ENCODE results near the gene TPRG1L.

Gene TPRG1L

DNA sequence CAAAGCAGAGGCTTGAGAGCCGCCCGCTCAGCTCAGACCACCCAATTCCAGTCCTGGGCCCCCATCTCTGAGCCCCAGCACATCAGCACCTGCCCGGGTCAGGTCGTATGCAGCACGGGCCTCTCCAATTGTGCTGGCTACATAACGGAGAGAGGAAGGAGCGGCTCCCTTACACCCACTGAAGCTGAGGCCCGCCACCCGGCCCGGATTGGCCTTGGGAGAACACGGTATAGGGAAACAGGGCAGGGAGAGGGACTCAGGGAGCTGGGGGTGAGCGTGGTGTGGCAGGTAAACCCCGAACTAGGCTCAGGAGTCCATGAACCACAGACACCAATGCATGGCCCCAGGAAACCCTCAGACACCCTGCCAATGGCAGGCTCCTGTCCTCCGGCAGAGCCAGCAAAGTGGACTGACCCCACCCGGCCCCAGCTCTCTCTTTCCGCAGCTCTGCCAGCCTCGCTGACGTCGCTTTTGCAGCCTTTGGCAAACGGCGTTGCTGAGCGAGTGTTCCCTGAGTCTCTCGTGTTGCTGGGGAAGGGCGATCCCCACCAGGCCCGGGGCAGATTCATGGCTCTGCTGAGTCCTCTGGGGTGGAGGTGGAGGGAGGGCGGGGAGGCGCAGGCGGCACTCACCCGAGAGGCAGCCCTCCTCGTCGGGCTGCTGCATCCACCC is 30.0 kb upstream of the TPRG1L start:
- no peak for DNase-seq (ENCODE audit: low read depth)
- TF ChIP-seq, protein P1, sequence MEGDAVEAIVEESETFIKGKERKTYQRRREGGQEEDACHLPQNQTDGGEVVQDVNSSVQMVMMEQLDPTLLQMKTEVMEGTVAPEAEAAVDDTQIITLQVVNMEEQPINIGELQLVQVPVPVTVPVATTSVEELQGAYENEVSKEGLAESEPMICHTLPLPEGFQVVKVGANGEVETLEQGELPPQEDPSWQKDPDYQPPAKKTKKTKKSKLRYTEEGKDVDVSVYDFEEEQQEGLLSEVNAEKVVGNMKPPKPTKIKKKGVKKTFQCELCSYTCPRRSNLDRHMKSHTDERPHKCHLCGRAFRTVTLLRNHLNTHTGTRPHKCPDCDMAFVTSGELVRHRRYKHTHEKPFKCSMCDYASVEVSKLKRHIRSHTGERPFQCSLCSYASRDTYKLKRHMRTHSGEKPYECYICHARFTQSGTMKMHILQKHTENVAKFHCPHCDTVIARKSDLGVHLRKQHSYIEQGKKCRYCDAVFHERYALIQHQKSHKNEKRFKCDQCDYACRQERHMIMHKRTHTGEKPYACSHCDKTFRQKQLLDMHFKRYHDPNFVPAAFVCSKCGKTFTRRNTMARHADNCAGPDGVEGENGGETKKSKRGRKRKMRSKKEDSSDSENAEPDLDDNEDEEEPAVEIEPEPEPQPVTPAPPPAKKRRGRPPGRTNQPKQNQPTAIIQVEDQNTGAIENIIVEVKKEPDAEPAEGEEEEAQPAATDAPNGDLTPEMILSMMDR (IDR thresholded peaks at IDR 0.05; ENCODE audit: insufficient read depth, low read depth, low read length, missing control alignments) = no peak
- no peak overlapping the region for H3K4me3 ChIP-seq (ENCODE audit: low read depth, low read length)

DNA sequence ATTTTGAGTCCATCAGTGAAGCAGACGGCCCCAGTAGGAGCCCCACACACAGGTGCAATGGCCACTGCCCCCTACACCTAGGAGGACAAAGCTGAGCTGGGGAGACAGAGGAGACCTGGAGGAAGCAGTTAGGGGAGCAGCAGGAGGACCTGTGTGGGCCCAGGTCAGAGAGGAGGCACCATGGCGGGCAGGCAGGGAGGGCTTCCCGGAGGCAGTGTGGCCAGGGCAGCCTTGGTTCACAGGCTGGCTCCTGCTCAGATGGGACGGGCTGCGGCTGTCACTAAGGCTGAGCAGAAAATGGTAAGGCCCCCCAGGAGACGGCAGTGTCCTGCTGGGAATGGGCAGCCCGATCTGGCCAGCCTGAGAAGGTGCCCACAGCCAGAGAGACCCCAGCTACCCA is 28.9 kb upstream of the TPRG1L start:
- TF ChIP-seq, protein P1 (IDR thresholded peaks at IDR 0.05; ENCODE audit: insufficient read depth, low read depth, low read length, missing control alignments) = no peak

DNA sequence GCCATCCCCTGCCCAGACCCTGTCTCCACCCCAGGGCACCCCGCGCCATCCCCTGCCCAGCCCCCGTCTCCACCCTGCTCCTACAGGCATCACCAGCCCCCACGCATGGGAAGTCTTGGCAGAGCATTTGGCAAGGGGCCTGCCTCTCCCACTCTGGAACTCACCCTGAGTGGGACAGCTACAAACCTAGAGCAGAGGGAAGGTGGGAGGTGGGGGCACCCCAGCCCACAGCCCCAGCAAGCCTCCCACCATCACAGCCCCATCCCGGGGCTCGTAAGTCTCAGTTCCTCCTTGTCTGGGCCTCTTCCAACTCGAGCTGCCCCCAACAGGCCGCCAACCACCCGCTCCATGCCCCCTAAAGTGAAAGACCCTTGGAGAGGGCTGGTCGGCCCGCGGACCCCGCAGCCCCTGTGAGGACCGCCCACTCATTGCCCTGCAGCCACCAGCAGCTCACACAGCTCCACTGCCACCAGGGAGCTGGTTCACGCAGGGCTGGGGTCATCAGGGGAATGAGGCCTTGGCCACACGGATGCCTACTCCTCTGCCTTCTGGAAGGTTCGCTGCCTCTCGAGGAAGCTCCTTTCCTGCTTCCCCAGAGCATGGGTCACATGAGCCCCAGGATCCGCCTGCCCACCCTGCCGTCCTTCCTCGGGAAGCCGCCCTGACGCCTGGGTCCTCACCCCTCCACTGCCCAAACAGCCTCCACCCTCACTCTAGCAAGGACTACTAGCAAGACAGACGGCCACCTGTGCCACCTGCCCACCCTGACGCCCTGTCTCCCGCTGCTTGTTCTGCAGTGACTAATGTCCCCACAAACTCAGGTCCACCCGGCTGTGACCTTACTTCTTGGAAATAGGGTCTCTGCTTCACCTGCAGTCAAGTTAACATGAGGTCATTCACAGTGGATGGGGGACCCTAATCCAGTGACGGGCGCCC is 27.9 kb upstream of the TPRG1L start:
- no peak overlapping the region for H3K4me3 ChIP-seq (ENCODE audit: low read depth, low read length)
- TF ChIP-seq, protein P1 (IDR thresholded peaks at IDR 0.05; ENCODE audit: insufficient read depth, low read depth, low read length, missing control alignments) = no peak
- no peak for DNase-seq (ENCODE audit: low read depth)

More for the DNA sequence above, 28.9 kb upstream of the TPRG1L start:
- DNase-seq (ENCODE audit: low read depth) = no peak
- no peak overlapping the region for H3K4me3 ChIP-seq (ENCODE audit: low read depth, low read length)

DNA sequence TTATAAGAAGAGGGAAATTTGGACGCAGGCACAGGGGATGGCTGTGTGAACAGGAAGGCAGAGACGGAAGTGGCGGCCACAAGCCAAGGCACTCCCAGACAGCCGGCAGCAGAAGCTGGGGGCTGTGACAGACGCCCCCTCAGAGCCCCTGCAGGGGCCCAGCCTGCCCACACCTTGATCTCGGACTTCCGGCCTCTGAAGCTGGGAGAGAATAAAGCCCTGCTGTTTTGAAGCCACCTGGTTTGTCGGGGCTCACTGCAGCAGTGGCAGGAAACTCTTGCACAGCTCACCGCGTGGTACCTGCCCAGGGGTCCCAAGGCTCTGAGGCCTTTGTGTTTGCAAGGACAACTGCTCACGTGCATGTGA is 27.2 kb upstream of the TPRG1L start:
- no peak overlapping the region for H3K4me3 ChIP-seq (ENCODE audit: low read depth, low read length)
- TF ChIP-seq, protein P1 (IDR thresholded peaks at IDR 0.05; ENCODE audit: insufficient read depth, low read depth, low read length, missing control alignments) = no peak
- DNase-seq (ENCODE audit: low read depth) = peak; percentile 14

DNA sequence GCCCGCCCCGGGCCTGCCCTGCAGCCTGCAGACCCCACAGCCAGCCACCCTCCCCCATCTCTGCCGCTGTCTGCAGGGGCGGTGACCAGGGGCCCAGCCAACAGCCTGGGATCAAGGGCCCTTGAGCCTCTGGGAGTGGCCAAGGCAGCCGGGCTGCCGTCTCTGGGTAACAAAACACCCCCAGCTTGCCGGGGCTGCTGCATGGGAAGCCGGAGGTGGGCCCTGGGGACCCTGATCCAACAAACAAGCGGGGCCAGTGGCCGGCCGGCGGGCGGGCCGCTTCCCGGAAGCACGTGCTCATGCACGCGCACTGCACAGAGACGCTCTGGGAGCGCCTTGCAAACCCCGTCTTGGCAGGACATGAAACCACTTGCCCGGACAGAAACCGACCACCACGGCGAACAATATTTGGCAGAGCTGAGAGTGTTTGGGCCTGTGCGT is 26.7 kb upstream of the TPRG1L start:
- DNase-seq (ENCODE audit: low read depth) = peak; percentile 35
- TF ChIP-seq, protein P1 (IDR thresholded peaks at IDR 0.05; ENCODE audit: insufficient read depth, low read depth, low read length, missing control alignments) = no peak
- H3K4me3 ChIP-seq (ENCODE audit: low read depth, low read length) = no peak overlapping the region

DNA sequence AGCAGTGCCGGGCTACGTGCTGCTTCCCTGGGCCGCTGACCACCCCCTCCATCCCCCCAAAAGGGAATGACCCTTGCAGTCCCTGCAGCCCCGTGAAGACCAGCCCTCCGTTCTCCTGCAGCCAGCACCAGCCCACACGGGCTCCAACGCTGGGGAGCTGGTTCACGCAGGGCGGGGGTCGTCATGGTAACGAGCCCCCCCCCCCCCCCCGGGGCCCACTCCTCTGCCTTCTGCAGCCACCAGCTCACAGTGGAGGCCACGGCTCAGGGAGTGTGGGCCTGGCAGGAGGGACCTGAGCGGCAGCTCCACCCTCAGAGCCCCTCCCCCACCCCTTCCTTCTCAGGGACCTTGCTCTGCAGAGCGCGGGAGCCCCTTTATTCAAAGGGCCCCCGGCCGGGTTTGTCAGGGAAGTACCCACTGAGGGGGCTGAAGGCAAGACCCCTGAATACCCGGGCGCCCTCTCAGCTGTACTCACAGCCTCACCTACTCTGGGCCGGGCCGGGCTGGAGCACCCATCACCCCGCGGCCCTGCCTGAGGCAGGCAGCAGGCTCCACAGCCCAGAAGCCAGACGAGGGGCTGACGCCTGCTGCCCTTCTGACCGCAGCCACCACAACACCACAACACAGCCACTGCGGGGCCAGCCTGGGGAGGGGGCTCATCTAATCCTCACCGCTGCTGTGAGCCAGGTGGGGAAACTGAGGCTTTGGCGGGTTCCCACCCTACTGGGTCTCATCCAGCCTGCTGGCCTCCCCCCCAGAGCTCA is 26.1 kb upstream of the TPRG1L start:
- H3K4me3 ChIP-seq (ENCODE audit: low read depth, low read length) = no peak overlapping the region
- no peak for DNase-seq (ENCODE audit: low read depth)
- TF ChIP-seq, protein P1 (IDR thresholded peaks at IDR 0.05; ENCODE audit: insufficient read depth, low read depth, low read length, missing control alignments) = no peak

All from GM12865 (cell line).